Heart left ventricle (tissue), 16 donors: ENCODE data around the gene XIRP1. TPM values are rescaled to one million over a fixed set of nuclear protein-coding genes. Genes with fewer than 3 reads are reported as not detected.

Experiments
- ATAC-seq, 4 donors: fragments of 200-7000 bp; cut with Tn5 transposase; one replicate each; pipeline ENCODE4 v1.9.1; 2020 to 2022; ENCODE audit warnings: moderate library complexity in 4 of 4, mild to moderate bottlenecking in 3 of 4, moderate number of reproducible peaks in 1 of 4
- DNase-seq, 5 donors: peaks; one replicate each; pipeline ENCODE4 v3.0.0-alpha.2; 2020
- H3K27ac ChIP-seq, 12 donors: fragments of 200-600 bp; sonication (generic) in 4 of 12; one replicate each; pipeline versions ENCODE4 v1.5.0 to v1.8.0; 2016 to 2022; ENCODE audit warnings: mild to moderate bottlenecking in 2 of 12
- H3K27me3 ChIP-seq, 9 donors: fragments of 200-600 bp; sonication (generic) in 2 of 9; one replicate each; pipeline versions ENCODE4 v1.5.1 to v1.8.0; 2016 to 2022; ENCODE audit warnings: mild to moderate bottlenecking in 3 of 9
- H3K36me3 ChIP-seq, 9 donors: fragments of 200-600 bp; sonication (generic) in 2 of 9; one replicate each; pipeline versions ENCODE4 v1.5.0 to v1.8.0; 2018 to 2022; ENCODE audit warnings: mild to moderate bottlenecking in 2 of 9
- H3K4me1 ChIP-seq, 12 donors: fragments of 200-600 bp; sonication (generic) in 4 of 12; one replicate each; pipeline versions ENCODE4 v1.5.0 to v1.8.0; 2016 to 2022; ENCODE audit warnings: mild to moderate bottlenecking in 3 of 12
- H3K4me3 ChIP-seq, 12 donors: fragments of 200-600 bp; sonication (generic) in 4 of 12; one replicate each; pipeline versions ENCODE4 v1.5.0 to v1.8.0; 2017 to 2022; ENCODE audit warnings: mild to moderate bottlenecking in 9 of 12, moderate library complexity in 4 of 12
- H3K9me3 ChIP-seq, 12 donors: fragments of 200-600 bp; sonication (generic) in 4 of 12; one replicate each; pipeline versions ENCODE4 v1.5.0 to v1.8.0; 2016 to 2022; ENCODE audit warnings: mild to moderate bottlenecking in 1 of 12
- CTCF ChIP-seq, 12 donors: fragments of 200-600 bp; sonication (generic) in 4 of 12; IDR thresholded peaks; one replicate each; pipeline versions ENCODE4 v1.5.0 to v1.8.0; 2018 to 2022; ENCODE audit warnings: antibody characterized with exemption in 12 of 12, mild to moderate bottlenecking in 5 of 12
- POLR2A ChIP-seq, 2 donors: fragments of 450-650 bp; IDR thresholded peaks; one replicate each; pipeline ENCODE4 v1.6.1; 2017; ENCODE audit warnings: antibody characterized with exemption in 2 of 2, mild to moderate bottlenecking in 2 of 2, moderate library complexity in 2 of 2
- WGBS, 4 donors: extraction: QIAGEN DNeasy Blood & Tissue Kit in 2 of 4; methylation state at CpG; one replicate each; pipeline versions ENCODE4 v1.1.5 to v1.1.7; 2013 to 2018; 5-methylcytosine and 5-hydroxymethylcytosine counted together
- intact Hi-C, 10 donors: fragments of 100-400 bp; cut with DNase I; formaldehyde crosslinking; loops; one replicate each; pipeline versions ENCODE4 v1.11.1 to v1.14.2; 2022
- microRNA-seq, 4 donors: library from miRNA; unstranded; fragments of <30 nt; microRNA quantifications; one replicate each; pipeline versions ENCODE4 to v1.2.0, GENCODE V29; 2017 to 2020
- polyA plus RNA-seq, 2 donors: library from polyadenylated mRNA; stranded (reverse); fragments of 200-250 nt; gene quantifications; one replicate each; pipeline ENCODE4 v1.2.3, GENCODE V29; 2013
- total RNA-seq, 9 donors: library from RNA; depleted of rRNA in 2 of 9; stranded (reverse); fragments of >200 nt in 2 of 9; fragmentation: NEBNext Ultra II Directional in 3 of 9; extraction: Animal tissue kit (Norgen Biotek cat#: 25700) in 3 of 9; gene quantifications; one replicate each; pipeline versions ENCODE4 v1.1.0 to v1.2.4, GENCODE V29; 2016 to 2023
- donor health status: ischemic (EF 13 %, LVEDD 7.1; RV severe dilation, severe dysfunction).
- donor health status: healthy with polysubstance abuse.
- donor health status: DM: no; HTN: yes; CAD: no.
- donor health status: DM: no; HTN: no; CAD: no.
- donor health status: ischemic (EF 25% LVEDD 6.9; RV normal size, moderate dysfunction).
- donor health status: ischemic (EF 25% LVEDD 5.7; RV mildly dilated, moderate dysfunction).
- donor health status: healthy.
- donor health status: DM: yes; HTN: yes; CAD: no.
- donor health status: ischemic (EF 35%, LVEDD 5.7; RV mildly dilated, moderate dysfunction).
- donor health status: nonischemic (EF 11% LVEDD 7.7; RV severe dilation, severe dysfunction).
- donor health status: DM: yes; HTN: yes; CAD: no.
- donor health status: PGD.
- donor health status: ischemic (EF 29% LVEDD 5.4; RV normal size, mild dysfunction).
- donor health status: nonischemic (EF 23%, LVEDD 6.1; RV moderate dilation, normal function).

XIRP1 gene
- total and polyA plus RNA-seq, 11 donors: 293 to 1,122 (median 530) TPM

- H3K27ac ChIP-seq: peak overlapping the region in 1 of 12 donors; percentile 54
- H3K4me3 ChIP-seq: no peak overlapping the region
- H3K9me3 ChIP-seq: no peaks in the 10 kb centered on the region
- DNase-seq (no peak), ATAC-seq (peak in 1 of 4 donors; percentile 9)
- no peak for TF ChIP-seq CTCF (IDR thresholded peaks at IDR 0.05)
- TF ChIP-seq POLR2A (IDR thresholded peaks at IDR 0.05): no peak
- H3K27me3 ChIP-seq: no peaks in the 10 kb centered on the region
- 72 to 80% (median 76%) methylated on average over 6 of the region's 6 CpGs for WGBS, 4 donors
- intact Hi-C loops: loop anchor here in 4 of 10 donors (2.0 to 10.0 kb wide), 2 partner anchors 17 to 51 kb away; no protein-coding TSS in a partner anchor
- H3K36me3 ChIP-seq: peaks cover 0 to 6% (median 0%) of the 10 kb centered on the region in 9 donors
- peaks cover under 1 to 41% (median 13%) of the 10 kb centered on the region in 12 donors for H3K4me1 ChIP-seq
Measured at GRCh38 chr3:39133822-39134221, 58.6 kb downstream of the XIRP1 start.

Small RNAs within 50 kb of the gene (microRNA-seq; reads per million reads assigned to microRNA genes)
- gene MIR6822: 0 to 0.32 (median 0) reads per million in 4 donors

Other genes with a start within 250 kb of the XIRP1 start
- gene SCN11A, start 140.7 kb downstream of the XIRP1 start, total RNA-seq: under 1 TPM in 6 of 9 donors, not detected in 3; 0.05 to 0.13 (median 0.09) TPM
- gene SCN11A, start 140.7 kb downstream of the XIRP1 start, polyA plus RNA-seq: under 1 TPM in 1 of 2 donors, not detected in 1; 0.03 TPM
- 10 to 100 TPM; 17.9 to 35.4 (median 23.6) TPM for gene WDR48, start 140.6 kb downstream of the XIRP1 start, total RNA-seq
- gene WDR48, start 140.6 kb downstream of the XIRP1 start, polyA plus RNA-seq: 10 to 100 TPM in 1 of 2 donors, 1 to 10 TPM in 1; 8.0 to 13.6 TPM
- gene GORASP1, start 85.0 kb downstream of the XIRP1 start, total RNA-seq: 10 to 100 TPM; 35.3 to 52.5 (median 42.3) TPM
- gene GORASP1, start 85.0 kb downstream of the XIRP1 start, polyA plus RNA-seq: 10 to 100 TPM; 19.9 to 43.3 TPM
- 1 to 10 TPM in 7 of 9 donors, under 1 TPM in 2; 0.83 to 4.8 (median 2.0) TPM for gene TTC21A, start 84.9 kb downstream of the XIRP1 start, total RNA-seq
- gene TTC21A, start 84.9 kb downstream of the XIRP1 start, polyA plus RNA-seq: 1 to 10 TPM in 1 of 2 donors, under 1 TPM in 1; 0.72 to 1.9 TPM
- 10 to 100 TPM in 7 of 9 donors, 1 to 10 TPM in 2; 5.3 to 27.3 (median 17.2) TPM for gene CSRNP1, start 39.0 kb downstream of the XIRP1 start, total RNA-seq
- 10 to 100 TPM in 1 of 2 donors, 1 to 10 TPM in 1; 9.3 to 40.3 TPM for gene CSRNP1, start 39.0 kb downstream of the XIRP1 start, polyA plus RNA-seq
- gene CX3CR1, start 87.4 kb upstream of the XIRP1 start, total RNA-seq: 10 to 100 TPM in 1 of 9 donors, 1 to 10 TPM in 5, under 1 TPM in 3; 0.20 to 11.4 (median 1.2) TPM
- under 1 TPM; 0.14 to 0.15 TPM for gene CX3CR1, start 87.4 kb upstream of the XIRP1 start, polyA plus RNA-seq
- under 1 TPM in 1 of 9 donors, not detected in 8; 0.29 TPM for gene CCR8, start 137.1 kb upstream of the XIRP1 start, total RNA-seq
- not detected for gene CCR8, start 137.1 kb upstream of the XIRP1 start, polyA plus RNA-seq
- gene SLC25A38, start 190.8 kb upstream of the XIRP1 start, total RNA-seq: 10 to 100 TPM; 13.6 to 30.6 (median 20.9) TPM
- 10 to 100 TPM; 14.0 to 34.8 TPM for gene SLC25A38, start 190.8 kb upstream of the XIRP1 start, polyA plus RNA-seq
- 100 to 1,000 TPM; 308 to 700 (median 426) TPM for gene RPSA, start 214.1 kb upstream of the XIRP1 start, total RNA-seq
- gene RPSA, start 214.1 kb upstream of the XIRP1 start, polyA plus RNA-seq: 1,000 to 10,000 TPM in 1 of 2 donors, 100 to 1,000 TPM in 1; 619 to 1,279 TPM